MM.1S (cell line): ENCODE data around the gene BICDL2.

ENCODE experiments used
- DNase-seq: peaks from one replicate; pipeline ENCODE4 v3.0.0-alpha.2; 2015
- H2AFZ ChIP-seq: fragments of 300-600 bp; sonication (generic); 2 replicates; pipeline ENCODE4 v1.6.0; 2016; ENCODE audit warnings: antibody characterized with exemption, low read length
- H3F3A ChIP-seq: fragments of 300-600 bp; sonication (generic); 2 replicates; pipeline ENCODE4 v1.6.1; 2016; ENCODE audit warnings: mild to moderate bottlenecking, antibody characterized with exemption, low read length, moderate library complexity, mixed read lengths; ENCODE audit not compliant: insufficient read depth
- H3K27ac ChIP-seq: fragments of 300-600 bp; sonication (generic); 2 replicates; pipeline ENCODE4 v1.5.1; 2016; ENCODE audit warnings: mild to moderate bottlenecking, low read length
- H3K27me3 ChIP-seq: fragments of 300-600 bp; sonication (generic); replicated peaks from 2 replicates; pipeline ENCODE4 v1.6.0; 2016; ENCODE audit warnings: low read length; ENCODE audit not compliant: insufficient read depth
- H3K36me3 ChIP-seq: fragments of 300-600 bp; sonication (generic); replicated peaks from 2 replicates; pipeline ENCODE4 v1.6.1; 2016; ENCODE audit warnings: mild to moderate bottlenecking, low read length, mixed read lengths; ENCODE audit not compliant: insufficient read depth
- H3K4me1 ChIP-seq: fragments of 300-600 bp; sonication (generic); 2 replicates; pipeline ENCODE4 v1.6.1; 2016; ENCODE audit warnings: low read length, mixed read lengths
- H3K4me2 ChIP-seq: fragments of 300-600 bp; sonication (generic); 2 replicates; pipeline ENCODE4 v1.6.0; 2016; ENCODE audit warnings: low read depth, low read length
- H3K4me3 ChIP-seq: fragments of 300-600 bp; sonication (generic); 2 replicates; pipeline ENCODE4 v1.5.1; 2016; ENCODE audit warnings: low read length, mixed read lengths
- H3K79me2 ChIP-seq: fragments of 300-600 bp; sonication (generic); 2 replicates; pipeline ENCODE4 v1.6.1; 2016; ENCODE audit warnings: mixed run types, low read length, mixed read lengths
- H3K9ac ChIP-seq: fragments of 300-600 bp; sonication (generic); 2 replicates; pipeline ENCODE4 v1.6.1; 2016; ENCODE audit warnings: low read length, mixed read lengths
- H3K9me2 ChIP-seq: fragments of 300-600 bp; sonication (generic); replicated peaks from 2 replicates; pipeline ENCODE4 v1.6.1; 2016; ENCODE audit warnings: mild to moderate bottlenecking, low read length, mixed read lengths; ENCODE audit not compliant: insufficient read depth
- H3K9me3 ChIP-seq: fragments of 300-600 bp; sonication (generic); replicated peaks from 2 replicates; pipeline ENCODE4 v1.6.1; 2016; ENCODE audit warnings: mild to moderate bottlenecking, low read length, mixed read lengths; ENCODE audit not compliant: insufficient read depth
- H4K20me1 ChIP-seq: fragments of 300-600 bp; sonication (generic); 2 replicates; pipeline ENCODE4 v1.6.1; 2016; ENCODE audit warnings: mild to moderate bottlenecking, low read length, moderate library complexity, mixed read lengths; ENCODE audit not compliant: insufficient read depth
- CTCF ChIP-seq: fragments of 300-600 bp; sonication (generic); IDR thresholded peaks from 2 replicates; pipeline ENCODE4 v1.5.1; 2016; ENCODE audit warnings: antibody characterized with exemption, low read length, mixed read lengths
- EZH2 ChIP-seq: fragments of 300-600 bp; sonication (generic); optimal IDR thresholded peaks from 2 replicates; pipeline ENCODE3; 2017; ENCODE audit warnings: low read depth, mild to moderate bottlenecking, antibody characterized with exemption, low read length, mixed read lengths
- EZH2phosphoT487 ChIP-seq: fragments of 300-600 bp; sonication (generic); IDR thresholded peaks from 2 replicates; pipeline ENCODE4 v1.6.1; 2018; ENCODE audit warnings: antibody characterized with exemption, low read length

BICDL2 gene

DNA sequence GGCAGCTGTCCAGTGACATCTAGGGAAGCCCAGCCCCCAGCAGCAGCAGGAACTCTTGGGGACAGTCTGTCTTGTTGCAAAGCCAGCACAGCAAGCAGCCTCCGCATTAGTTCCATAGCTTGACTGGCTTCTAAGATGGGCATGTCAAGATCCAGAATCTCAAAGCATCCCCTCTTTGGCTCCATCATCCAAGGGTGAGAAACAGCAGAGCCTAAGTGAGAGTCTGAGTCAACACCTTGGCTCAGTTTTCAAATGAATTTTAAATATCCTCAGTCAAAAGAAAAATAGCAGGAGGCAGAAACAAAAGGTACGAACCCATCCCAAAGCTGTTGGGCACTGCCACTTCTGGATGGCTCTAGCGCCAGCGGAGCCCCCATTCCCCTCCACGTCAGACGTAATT lies 21.8 kb downstream of the BICDL2 start:
- H3F3A ChIP-seq: no peaks in the 10 kb centered on the region

DNA sequence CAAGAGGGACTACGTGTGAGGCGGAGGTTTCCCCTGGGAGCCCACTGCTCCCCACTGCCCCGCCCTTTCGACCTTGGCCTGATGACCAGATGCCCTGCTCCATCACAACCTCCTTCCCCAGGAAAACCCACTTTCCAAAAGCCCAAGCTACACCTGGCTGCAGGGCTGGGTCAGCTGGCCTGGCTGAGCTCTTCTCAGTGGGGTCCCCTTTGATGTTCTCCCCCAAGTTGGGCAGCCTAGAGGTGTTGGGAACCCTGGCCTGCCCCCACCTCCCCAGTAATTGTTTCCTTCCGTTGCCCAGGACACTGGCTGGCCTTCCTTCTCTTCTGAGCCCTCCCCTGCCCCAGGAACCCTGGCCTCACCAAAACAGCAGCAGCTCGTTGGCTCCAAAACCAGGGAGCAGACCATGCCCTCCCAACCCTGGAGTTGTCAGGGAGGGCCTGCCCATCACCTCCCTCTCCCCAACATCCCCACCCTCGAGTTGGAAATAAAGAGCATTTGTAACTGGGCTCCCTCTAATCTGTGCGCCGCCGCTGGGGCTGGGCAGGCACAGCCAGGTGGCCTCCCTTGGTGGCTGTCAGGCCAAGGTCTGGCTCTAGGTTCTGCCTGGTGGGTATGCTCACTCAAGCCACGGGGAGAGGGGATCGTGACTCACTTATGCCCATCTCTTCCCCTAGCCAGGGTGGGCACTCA lies 22.6 kb downstream of the BICDL2 start:
- TF ChIP-seq CTCF (no peak), EZH2phosphoT487 (no peak), EZH2 (no peak)
- no peak overlapping the region for H2AFZ ChIP-seq
- H3K27me3 ChIP-seq: peaks cover 92% of the 10 kb centered on the region
- no peaks in the 10 kb centered on the region for H3K9me3 ChIP-seq
- no peak overlapping the region for H3K4me2 ChIP-seq
- H3K9ac ChIP-seq: no peak overlapping the region
- H4K20me1 ChIP-seq: no peaks in the 10 kb centered on the region
- no peak for DNase-seq
- 0 out of 2 replicates have a peak, but pooled peaks cover 6% of the 10 kb centered on the region for H3K4me1 ChIP-seq
- no peaks in the 10 kb centered on the region for H3F3A ChIP-seq
- no peaks in the 10 kb centered on the region for H3K36me3 ChIP-seq
- no peak overlapping the region for H3K27ac ChIP-seq
- H3K79me2 ChIP-seq: no peaks in the 10 kb centered on the region
- H3K4me3 ChIP-seq: no peak overlapping the region
- no peaks in the 10 kb centered on the region for H3K9me2 ChIP-seq

More for the DNA sequence above, 21.8 kb downstream of the BICDL2 start:
- peaks cover 87% of the 10 kb centered on the region for H3K27me3 ChIP-seq
- no peak overlapping the region for H3K27ac ChIP-seq
- no peak for DNase-seq
- H3K4me3 ChIP-seq: no peak overlapping the region
- no peak overlapping the region for H3K4me2 ChIP-seq
- H3K9me3 ChIP-seq: no peaks in the 10 kb centered on the region
- no peak overlapping the region for H3K9ac ChIP-seq
- TF ChIP-seq EZH2 (no peak), EZH2phosphoT487 (no peak), CTCF (no peak)
- no peaks in the 10 kb centered on the region for H3K9me2 ChIP-seq
- H2AFZ ChIP-seq: no peak overlapping the region
- 0 out of 2 replicates have a peak, but pooled peaks cover 6% of the 10 kb centered on the region for H3K4me1 ChIP-seq
- no peaks in the 10 kb centered on the region for H4K20me1 ChIP-seq
- no peaks in the 10 kb centered on the region for H3K79me2 ChIP-seq
- no peaks in the 10 kb centered on the region for H3K36me3 ChIP-seq

- Histone ChIP-seq H3K79me2 (no peaks in the 10 kb centered on the region), H2AFZ (no peak overlapping the region), H3K27ac (no peak overlapping the region), H3K9ac (no peak overlapping the region), H3K4me3 (no peak overlapping the region), H3K9me2 (no peaks in the 10 kb centered on the region), H3K27me3 (peaks cover 94% of the 10 kb centered on the region), H3K9me3 (no peaks in the 10 kb centered on the region), H3K4me1 (0 out of 2 replicates have a peak, but pooled peaks cover 6% of the 10 kb centered on the region), H3K36me3 (no peaks in the 10 kb centered on the region), H3F3A (no peaks in the 10 kb centered on the region), H3K4me2 (no peak overlapping the region), H4K20me1 (no peaks in the 10 kb centered on the region)
- DNase-seq: no peak
- TF ChIP-seq EZH2phosphoT487 (no peak), CTCF (no peak), EZH2 (no peak)
These were observed 23.2 kb downstream of the BICDL2 start for GRCh38 chr16:3013491-3013951.
